ENCODE data around the gene GJC1. TPM values are rescaled to one million over a fixed set of nuclear protein-coding genes. Genes with fewer than 3 reads are reported as not detected.

Gene GJC1
- total RNA-seq, 4 donors from 2014 or later, result 10.6 to 79.4 (median 50.2) TPM

- DNase-seq, result no peak
- Histone ChIP-seq H3K9me3 (no peaks in the 10 kb centered on the region), H3K36me3 (no peaks in the 10 kb centered on the region), H3K27ac (no peak overlapping the region), H3K4me1 (no peaks in the 10 kb centered on the region), H3K27me3 (no peaks in the 10 kb centered on the region), H3K4me3 (no peak overlapping the region)
- intact Hi-C loops (cut with DNase I; ENCODE audit: low total_unique reads), result loop anchor here (5.0 kb wide), 1 partner anchor 262 kb away; no protein-coding TSS in a partner anchor
- TF ChIP-seq CTCF (IDR thresholded peaks at IDR 0.05) (no peak), POLR2A (IDR thresholded peaks at IDR 0.05) (no peak)
These were observed 59.7 kb downstream of the GJC1 start for GRCh38 chr17:44770166-44770925.

DNA sequence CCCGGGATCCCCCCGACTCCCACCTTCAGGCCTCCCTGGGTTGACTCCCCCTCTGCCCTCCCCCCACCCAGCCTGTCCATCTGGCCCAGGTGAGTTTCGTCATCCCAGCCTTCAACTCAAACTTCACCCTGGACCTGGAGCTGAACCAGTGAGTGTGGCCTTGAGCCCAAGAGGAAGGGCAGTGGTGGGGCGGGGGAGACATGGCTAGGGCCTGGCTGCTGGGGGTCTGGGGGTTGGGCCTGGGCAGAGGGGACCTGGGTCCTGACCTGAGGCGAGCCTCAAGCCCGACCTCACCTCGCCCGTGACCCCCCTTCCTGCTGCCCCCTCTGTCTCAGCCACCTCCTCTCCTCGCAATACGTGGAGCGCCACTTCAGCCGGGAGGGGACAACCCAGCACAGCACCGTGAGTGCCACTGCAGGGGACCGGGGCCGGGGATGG lies 60.4 kb downstream of the GJC1 start:
- intact Hi-C loops (cut with DNase I; ENCODE audit: low total_unique reads), result loop anchor here (5.0 kb wide), 1 partner anchor 263 kb away; no protein-coding TSS in a partner anchor
- no peaks in the 10 kb centered on the region for H3K36me3 ChIP-seq
- H3K9me3 ChIP-seq, result no peaks in the 10 kb centered on the region
- TF ChIP-seq CTCF (IDR thresholded peaks at IDR 0.05), result no peak
- TF ChIP-seq POLR2A (IDR thresholded peaks at IDR 0.05), result no peak
- H3K27ac ChIP-seq, result no peak overlapping the region
- DNase-seq, result no peak
- H3K27me3 ChIP-seq, result no peaks in the 10 kb centered on the region
- H3K4me1 ChIP-seq, result no peaks in the 10 kb centered on the region
- H3K4me3 ChIP-seq, result no peak overlapping the region

DNA sequence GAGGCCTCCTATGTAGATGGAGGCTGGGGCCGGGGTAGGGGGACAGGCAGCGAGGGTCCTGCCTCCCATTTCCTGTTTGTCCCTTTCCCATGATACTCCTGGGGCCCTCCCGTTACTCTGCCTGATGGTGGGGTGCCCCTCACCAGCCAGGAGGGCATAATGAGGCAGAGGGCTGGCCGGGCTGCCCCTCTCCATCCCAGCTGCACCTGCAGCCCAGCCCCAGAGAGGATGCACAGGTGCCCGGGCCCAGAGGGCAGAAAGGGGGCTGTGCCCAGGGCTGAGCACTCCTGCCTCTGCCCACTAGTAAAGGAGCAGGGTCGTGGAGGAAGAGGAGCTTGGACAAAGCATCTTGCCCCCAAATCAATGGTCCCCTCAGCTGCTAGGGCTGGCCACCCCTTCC lies 60.9 kb downstream of the GJC1 start:
- H3K27ac ChIP-seq, result no peak overlapping the region
- TF ChIP-seq POLR2A (IDR thresholded peaks at IDR 0.05) (no peak), CTCF (IDR thresholded peaks at IDR 0.05) (no peak)
- no peak overlapping the region for H3K4me3 ChIP-seq
- no peak for DNase-seq
- H3K9me3 ChIP-seq, result no peaks in the 10 kb centered on the region
- no peaks in the 10 kb centered on the region for H3K27me3 ChIP-seq
- H3K4me1 ChIP-seq, result no peaks in the 10 kb centered on the region
- H3K36me3 ChIP-seq, result no peaks in the 10 kb centered on the region
- intact Hi-C loops (cut with DNase I; ENCODE audit: low total_unique reads), result no loop called here

GRCh38 chr17:44768505-44769142 lies 61.5 kb downstream of the GJC1 start:
- Histone ChIP-seq H3K36me3 (no peaks in the 10 kb centered on the region), H3K9me3 (no peaks in the 10 kb centered on the region)
- TF ChIP-seq POLR2A (IDR thresholded peaks at IDR 0.05) (no peak), CTCF (IDR thresholded peaks at IDR 0.05) (no peak)

DNA sequence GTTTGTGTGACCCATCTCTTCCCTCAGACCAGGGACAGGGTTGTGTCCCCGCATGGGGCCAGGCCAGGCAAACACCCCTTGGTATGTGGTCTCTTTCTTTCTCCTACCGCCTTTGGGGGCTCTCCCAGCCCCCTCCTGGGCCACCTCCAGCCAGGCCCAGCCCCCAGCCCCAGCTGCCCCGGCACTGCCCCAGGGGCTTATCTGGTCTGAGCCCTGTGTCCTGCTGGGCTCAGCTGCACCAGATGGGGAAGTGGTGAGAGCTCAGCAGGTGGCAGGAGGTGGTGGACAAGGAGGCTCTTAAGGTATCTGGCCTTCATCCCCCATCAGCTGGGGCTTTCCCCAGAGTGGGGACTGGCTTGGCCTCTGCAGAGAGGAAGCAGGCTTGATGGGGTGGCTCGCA lies 62.6 kb downstream of the GJC1 start:
- DNase-seq, result no peak
- Histone ChIP-seq H3K27ac (no peak overlapping the region), H3K27me3 (no peaks in the 10 kb centered on the region), H3K4me1 (no peaks in the 10 kb centered on the region), H3K9me3 (no peaks in the 10 kb centered on the region), H3K4me3 (no peak overlapping the region), H3K36me3 (no peaks in the 10 kb centered on the region)
- intact Hi-C loops (cut with DNase I; ENCODE audit: low total_unique reads), result no loop called here
- TF ChIP-seq POLR2A (IDR thresholded peaks at IDR 0.05) (no peak), CTCF (IDR thresholded peaks at IDR 0.05) (no peak)

More at GRCh38 chr17:44768505-44769142, 61.5 kb downstream of the GJC1 start:
- Histone ChIP-seq H3K27me3 (no peaks in the 10 kb centered on the region), H3K4me1 (no peaks in the 10 kb centered on the region), H3K4me3 (no peak overlapping the region), H3K27ac (no peak overlapping the region)
- no peak for DNase-seq
- intact Hi-C loops (cut with DNase I; ENCODE audit: low total_unique reads), result no loop called here
